HepG2 (cell line): Measurements from ENCODE around the gene CALD1. TPM values are rescaled to one million over a fixed set of nuclear protein-coding genes. Genes with fewer than 3 reads are reported as not detected.

Experiments
- ATAD3A ChIP-seq: sonication (generic); formaldehyde crosslinking; IDR thresholded peaks from 2 replicates; pipeline ENCODE4 v1.4.0; 2020; ENCODE audit warnings: missing genetic modification reagents
- ATF1 ChIP-seq: IDR thresholded peaks from 2 replicates; pipeline ENCODE4 v1.6.1; 2016; ENCODE audit warnings: mild to moderate bottlenecking, control low read depth
- ATRX ChIP-seq: sonication (generic); formaldehyde crosslinking; IDR thresholded peaks from 2 replicates; pipeline ENCODE4 v1.4.0; 2020; ENCODE audit warnings: missing genetic modification reagents, borderline replicate concordance
- CHD4 ChIP-seq: fragments of 200-600 bp; sonication (generic); IDR thresholded peaks from 2 replicates; pipeline ENCODE4 v1.7.0; 2017; ENCODE audit warnings: mild to moderate bottlenecking, low read length, borderline replicate concordance
- DNMT3B ChIP-seq: conservative IDR thresholded peaks from 2 replicates; pipeline ENCODE4 v1.6.1; 2016; ENCODE audit warnings: missing biosample characterization, control low read depth
- EZH2 ChIP-seq: conservative IDR thresholded peaks from 2 replicates; pipeline ENCODE4 v1.6.1; 2012; ENCODE audit warnings: mild to moderate bottlenecking, low read depth, low read length, moderate library complexity
- HMG20A ChIP-seq: IDR thresholded peaks from 2 replicates; pipeline ENCODE4 v1.6.1; 2016; ENCODE audit warnings: borderline replicate concordance
- HNF4G ChIP-seq, 2 experiments: sonication (generic) in 1 of 2; formaldehyde crosslinking in 1 of 2; IDR thresholded peaks; 2 replicates each; pipeline versions ENCODE4 v1.4.0 to v1.6.1; 2011 to 2020; ENCODE audit warnings: borderline replicate concordance in 2 of 2, low read depth in 2 of 2, mild to moderate bottlenecking in 2 of 2, low read length in 1 of 2, missing genetic modification reagents in 1 of 2, moderate library complexity in 1 of 2
- KMT2A ChIP-seq: sonication (generic); formaldehyde crosslinking; IDR thresholded peaks from 2 replicates; pipeline ENCODE4 v1.4.0; 2020; ENCODE audit warnings: missing genetic modification reagents
- KMT2B ChIP-seq: IDR thresholded peaks from 2 replicates; pipeline ENCODE4 v1.6.1; 2016; ENCODE audit warnings: missing genetic modification reagents, missing compliant biosample characterization
- MAZ ChIP-seq, 2 experiments: sonication (generic) in 1 of 2; formaldehyde crosslinking in 1 of 2; IDR thresholded peaks; 2 replicates each; pipeline versions ENCODE4 v1.5.0 to v1.6.1; 2012 to 2020; ENCODE audit warnings: low read depth in 2 of 2, mild to moderate bottlenecking in 2 of 2, borderline replicate concordance in 1 of 2, improper control_type of control experiment in 1 of 2, low read length in 1 of 2, missing genetic modification reagents in 1 of 2, moderate library complexity in 1 of 2
- NR2C2 ChIP-seq: sonication (generic); formaldehyde crosslinking; IDR thresholded peaks from 2 replicates; pipeline ENCODE4 v1.4.0; 2020; ENCODE audit warnings: missing genetic modification reagents, mild to moderate bottlenecking, moderate library complexity, borderline replicate concordance
- POGZ ChIP-seq: sonication (generic); formaldehyde crosslinking; IDR thresholded peaks from 2 replicates; pipeline ENCODE4 v1.4.0; 2020; ENCODE audit warnings: mild to moderate bottlenecking, missing genetic modification reagents
- RAD51 ChIP-seq: fragments of 450-650 bp; IDR thresholded peaks from 2 replicates; pipeline ENCODE4 v1.6.1; 2016; ENCODE audit warnings: borderline replicate concordance
- SP4 ChIP-seq: sonication (generic); formaldehyde crosslinking; IDR thresholded peaks from 2 replicates; pipeline ENCODE4 v1.8.1; 2023; ENCODE audit warnings: mild to moderate bottlenecking, missing genetic modification reagents
- SPEN ChIP-seq: sonication (generic); formaldehyde crosslinking; IDR thresholded peaks from 2 replicates; pipeline ENCODE4 v1.5.1; 2020; ENCODE audit warnings: low read depth, mild to moderate bottlenecking, missing genetic modification reagents
- SRY ChIP-seq: sonication (generic); formaldehyde crosslinking; IDR thresholded peaks from 2 replicates; pipeline ENCODE4 v1.8.0; 2022; ENCODE audit warnings: mild to moderate bottlenecking, missing genetic modification reagents
- ZBTB20 ChIP-seq: sonication (generic); formaldehyde crosslinking; IDR thresholded peaks from 2 replicates; pipeline ENCODE4 v1.8.1; 2023; ENCODE audit warnings: missing genetic modification reagents, low read depth, mild to moderate bottlenecking, borderline replicate concordance
- ZFY ChIP-seq: sonication (generic); formaldehyde crosslinking; IDR thresholded peaks from 2 replicates; pipeline ENCODE4 v1.4.0; 2020; ENCODE audit warnings: missing genetic modification reagents
- ZNF263 ChIP-seq: sonication (generic); formaldehyde crosslinking; IDR thresholded peaks from 2 replicates; pipeline ENCODE4 v1.4.0; 2020; ENCODE audit warnings: missing genetic modification reagents
- ZNF552 ChIP-seq: sonication (generic); formaldehyde crosslinking; IDR thresholded peaks from 2 replicates; pipeline ENCODE4 v1.9.0; 2022; ENCODE audit warnings: missing genetic modification reagents, mild to moderate bottlenecking, borderline replicate concordance
- ZNF562 ChIP-seq: sonication (generic); formaldehyde crosslinking; IDR thresholded peaks from 2 replicates; pipeline ENCODE4 v1.8.0; 2022; ENCODE audit warnings: missing genetic modification reagents, borderline replicate concordance
- polyA plus RNA-seq, 8 experiments: library from polyadenylated mRNA; depleted of rRNA in 3 of 8; stranded (reverse) in 7 of 8; unstranded in 1 of 8; fragments of >200 nt; fragmentation: Illumina TruSeq in 4 of 8; extraction: Trizol in 4 of 8; gene quantifications; 2 replicates each; pipeline versions ENCODE4 v1.2.1 to v1.2.3, GENCODE V29; 2011 to 2016; ENCODE audit warnings: low read depth in 4 of 8, missing spikeins in 1 of 8, mixed read lengths in 1 of 8; ENCODE audit not compliant: insufficient read depth in 1 of 8
- total RNA-seq, 5 experiments: library from RNA; depleted of rRNA; stranded (reverse); fragments of >200 nt; fragmentation: Illumina TruSeq; extraction: Trizol; gene quantifications; 2 replicates each; pipeline ENCODE4 v1.2.3, GENCODE V29; 2016; ENCODE audit warnings: low read depth in 1 of 5
- TF ChIP-seq, protein P1 (sequence below): sonication (generic); formaldehyde crosslinking; IDR thresholded peaks from 2 replicates; pipeline ENCODE4 v1.9.0; 2022; ENCODE audit warnings: missing genetic modification reagents, mild to moderate bottlenecking, borderline replicate concordance
- TF ChIP-seq, protein P2 (sequence below): sonication (generic); formaldehyde crosslinking; IDR thresholded peaks from 2 replicates; pipeline ENCODE4 v1.4.0; 2020; ENCODE audit warnings: missing genetic modification reagents, borderline replicate concordance
- TF ChIP-seq, protein P3 (sequence below): sonication (generic); formaldehyde crosslinking; IDR thresholded peaks from 2 replicates; pipeline ENCODE4 v1.4.0; 2020; ENCODE audit warnings: missing genetic modification reagents, borderline replicate concordance

CALD1 gene
- total and polyA plus RNA-seq, 2 of the 13 experiments (the other 11 are each of a cell fraction or from before 2014, with no cell fraction given) = 53.0 to 112 TPM

DNA sequence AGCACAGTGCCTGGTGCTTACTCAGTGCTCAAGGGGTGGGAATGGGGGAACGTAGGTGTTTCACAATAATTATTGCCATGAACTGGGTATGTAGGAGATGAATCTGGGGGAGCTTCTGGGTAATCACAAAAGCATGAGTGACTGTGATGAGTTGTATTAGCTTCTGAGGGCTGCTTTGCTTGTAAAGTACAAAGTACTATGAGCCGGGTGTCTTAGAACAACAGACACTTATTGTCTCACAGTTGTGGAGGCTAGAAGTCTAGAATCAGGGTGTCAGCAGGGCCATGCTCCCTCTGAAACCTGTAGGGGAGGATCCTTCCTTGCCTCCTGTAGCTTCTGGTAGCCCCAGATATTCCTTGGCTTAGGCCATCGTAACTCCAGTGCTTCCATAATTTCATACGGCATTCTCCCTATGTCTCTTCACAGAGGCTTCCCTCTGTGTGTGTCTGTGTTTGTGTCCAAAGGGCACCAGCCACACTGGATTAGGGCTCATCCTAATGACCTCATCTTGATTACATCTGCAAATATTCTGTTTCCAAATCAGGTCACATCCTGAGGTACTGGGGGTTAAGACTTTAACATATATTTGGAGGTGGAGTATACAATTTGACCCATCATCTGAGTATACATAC is 122.1 kb downstream of the CALD1 start (continued):
- TF ChIP-seq, protein P1, sequence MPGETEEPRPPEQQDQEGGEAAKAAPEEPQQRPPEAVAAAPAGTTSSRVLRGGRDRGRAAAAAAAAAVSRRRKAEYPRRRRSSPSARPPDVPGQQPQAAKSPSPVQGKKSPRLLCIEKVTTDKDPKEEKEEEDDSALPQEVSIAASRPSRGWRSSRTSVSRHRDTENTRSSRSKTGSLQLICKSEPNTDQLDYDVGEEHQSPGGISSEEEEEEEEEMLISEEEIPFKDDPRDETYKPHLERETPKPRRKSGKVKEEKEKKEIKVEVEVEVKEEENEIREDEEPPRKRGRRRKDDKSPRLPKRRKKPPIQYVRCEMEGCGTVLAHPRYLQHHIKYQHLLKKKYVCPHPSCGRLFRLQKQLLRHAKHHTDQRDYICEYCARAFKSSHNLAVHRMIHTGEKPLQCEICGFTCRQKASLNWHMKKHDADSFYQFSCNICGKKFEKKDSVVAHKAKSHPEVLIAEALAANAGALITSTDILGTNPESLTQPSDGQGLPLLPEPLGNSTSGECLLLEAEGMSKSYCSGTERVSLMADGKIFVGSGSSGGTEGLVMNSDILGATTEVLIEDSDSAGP (CRISPR knock-in tag) = no peak
- peak; percentile 60; the same call in 1 of the 2 replicates for TF ChIP-seq ATF1
- TF ChIP-seq EZH2 = no peak
- TF ChIP-seq ZFY (CRISPR knock-in tag) = no peak
- TF ChIP-seq POGZ (CRISPR knock-in tag) = peak; percentile 65
- no peak for TF ChIP-seq CHD4
- peak; percentile 18; the same call in 1 of the 2 replicates for TF ChIP-seq HMG20A (CRISPR knock-in tag)
- TF ChIP-seq ZNF552 (CRISPR knock-in tag) = no peak
- TF ChIP-seq, protein P2, sequence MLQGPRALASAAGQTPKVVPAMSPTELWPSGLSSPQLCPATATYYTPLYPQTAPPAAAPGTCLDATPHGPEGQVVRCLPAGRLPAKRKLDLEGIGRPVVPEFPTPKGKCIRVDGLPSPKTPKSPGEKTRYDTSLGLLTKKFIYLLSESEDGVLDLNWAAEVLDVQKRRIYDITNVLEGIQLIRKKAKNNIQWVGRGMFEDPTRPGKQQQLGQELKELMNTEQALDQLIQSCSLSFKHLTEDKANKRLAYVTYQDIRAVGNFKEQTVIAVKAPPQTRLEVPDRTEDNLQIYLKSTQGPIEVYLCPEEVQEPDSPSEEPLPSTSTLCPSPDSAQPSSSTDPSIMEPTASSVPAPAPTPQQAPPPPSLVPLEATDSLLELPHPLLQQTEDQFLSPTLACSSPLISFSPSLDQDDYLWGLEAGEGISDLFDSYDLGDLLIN (CRISPR knock-in tag) = no peak
- TF ChIP-seq SRY = no peak; the same call in 1 of the 2 replicates
- no peak for TF ChIP-seq ZNF263 (CRISPR knock-in tag)
- TF ChIP-seq ATRX (CRISPR knock-in tag) = no peak
- TF ChIP-seq KMT2A (CRISPR knock-in tag) = peak; percentile 37; the same call in 1 of the 2 replicates
- no peak for TF ChIP-seq ZNF562 (CRISPR knock-in tag)
- TF ChIP-seq NR2C2 (CRISPR knock-in tag) = peak; percentile 45; the same call in 1 of the 2 replicates
- TF ChIP-seq, protein P3, sequence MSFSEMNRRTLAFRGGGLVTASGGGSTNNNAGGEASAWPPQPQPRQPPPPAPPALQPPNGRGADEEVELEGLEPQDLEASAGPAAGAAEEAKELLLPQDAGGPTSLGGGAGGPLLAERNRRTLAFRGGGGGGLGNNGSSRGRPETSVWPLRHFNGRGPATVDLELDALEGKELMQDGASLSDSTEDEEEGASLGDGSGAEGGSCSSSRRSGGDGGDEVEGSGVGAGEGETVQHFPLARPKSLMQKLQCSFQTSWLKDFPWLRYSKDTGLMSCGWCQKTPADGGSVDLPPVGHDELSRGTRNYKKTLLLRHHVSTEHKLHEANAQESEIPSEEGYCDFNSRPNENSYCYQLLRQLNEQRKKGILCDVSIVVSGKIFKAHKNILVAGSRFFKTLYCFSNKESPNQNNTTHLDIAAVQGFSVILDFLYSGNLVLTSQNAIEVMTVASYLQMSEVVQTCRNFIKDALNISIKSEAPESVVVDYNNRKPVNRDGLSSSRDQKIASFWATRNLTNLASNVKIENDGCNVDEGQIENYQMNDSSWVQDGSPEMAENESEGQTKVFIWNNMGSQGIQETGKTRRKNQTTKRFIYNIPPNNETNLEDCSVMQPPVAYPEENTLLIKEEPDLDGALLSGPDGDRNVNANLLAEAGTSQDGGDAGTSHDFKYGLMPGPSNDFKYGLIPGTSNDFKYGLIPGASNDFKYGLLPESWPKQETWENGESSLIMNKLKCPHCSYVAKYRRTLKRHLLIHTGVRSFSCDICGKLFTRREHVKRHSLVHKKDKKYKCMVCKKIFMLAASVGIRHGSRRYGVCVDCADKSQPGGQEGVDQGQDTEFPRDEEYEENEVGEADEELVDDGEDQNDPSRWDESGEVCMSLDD (CRISPR knock-in tag) = peak; percentile 65; the same call in 1 of the 2 replicates
- no peak for TF ChIP-seq MAZ (IDR thresholded peaks at IDR 0.05; ENCODE audit: borderline replicate concordance, low read depth, low read length)
- TF ChIP-seq MAZ (CRISPR knock-in tag; IDR thresholded peaks at IDR 0.05; ENCODE audit: low read depth) = no peak
- TF ChIP-seq SP4 = no peak
- TF ChIP-seq HNF4G (IDR thresholded peaks at IDR 0.05; ENCODE audit: borderline replicate concordance, low read depth, low read length) = peak; percentile 86
- TF ChIP-seq HNF4G (CRISPR knock-in tag; IDR thresholded peaks at IDR 0.05; ENCODE audit: borderline replicate concordance, low read depth) = peak; percentile 84; the same call in 1 of the 2 replicates
- TF ChIP-seq ATAD3A = no peak
- TF ChIP-seq SPEN (CRISPR knock-in tag) = peak; percentile 56; the same call in 1 of the 2 replicates
- TF ChIP-seq DNMT3B (CRISPR knock-in tag) = no peak
- TF ChIP-seq ZBTB20 (CRISPR knock-in tag) = peak; percentile 74; the same call in 1 of the 2 replicates
- no peak for TF ChIP-seq RAD51
- peak; percentile 51; the same call in 1 of the 2 replicates for TF ChIP-seq KMT2B (CRISPR knock-in tag)
